ENCODE results near the gene MRPL41.
"Not testable (repeated sequence)": the region's sequence is repeated elsewhere in the genome, so short reads cannot be mapped to it uniquely, and the experiment has no call there.

MRPL41 gene

GRCh38 chr9:137521405-137521985 lies 30.2 kb upstream of the MRPL41 start:
- no peak for DNase-seq

- no peak for DNase-seq
These were observed 28.8 kb upstream of the MRPL41 start for GRCh38 chr9:137522746-137523455.

GRCh38 chr9:137524161-137524980 lies 27.3 kb upstream of the MRPL41 start:
- DNase-seq = no peak

GRCh38 chr9:137524981-137525317 lies 26.7 kb upstream of the MRPL41 start:
- no peak for DNase-seq

GRCh38 chr9:137530331-137530730 lies 21.3 kb upstream of the MRPL41 start:
- DNase-seq = no peak

- DNase-seq = peak in 8 of 58 donors; percentile 16 to 48 (median 36)
These were observed 20.4 kb upstream of the MRPL41 start for GRCh38 chr9:137531099-137531765.

- DNase-seq = not testable (repeated sequence)
These were observed 18.7 kb upstream of the MRPL41 start for GRCh38 chr9:137532891-137533468.

GRCh38 chr9:137534256-137535119 lies 17.2 kb upstream of the MRPL41 start:
- no peak for DNase-seq

- DNase-seq = peak in 1 of 58 donors; percentile 8
These were observed 16.6 kb upstream of the MRPL41 start for GRCh38 chr9:137535120-137535428.

- not testable (repeated sequence) for DNase-seq
These were observed 15.0 kb upstream of the MRPL41 start for GRCh38 chr9:137536594-137537131.

- DNase-seq = no peak
These were observed 13.6 kb upstream of the MRPL41 start for GRCh38 chr9:137538058-137538457.

GRCh38 chr9:137540536-137540935 lies 11.1 kb upstream of the MRPL41 start:
- DNase-seq = no peak

GRCh38 chr9:137542486-137542885 lies 9.2 kb upstream of the MRPL41 start:
- DNase-seq = no peak

GRCh38 chr9:137543237-137543963 lies 8.3 kb upstream of the MRPL41 start:
- no peak for DNase-seq

- no peak for DNase-seq
These were observed 7.4 kb upstream of the MRPL41 start for GRCh38 chr9:137544176-137544760.

GRCh38 chr9:137545123-137545522 lies 6.6 kb upstream of the MRPL41 start:
- no peak for DNase-seq

GRCh38 chr9:137547687-137548543 lies 3.8 kb upstream of the MRPL41 start:
- peak in 4 of 58 donors; percentile 5 to 37 (median 22) for DNase-seq

GRCh38 chr9:137550231-137550621 lies 1.5 kb upstream of the MRPL41 start, which contains the start of gene PNPLA7:
TSS of gene PNPLA7 (minus strand) at chr9:137550402. CDS start at chr9:137550197, 205 bp downstream.
- peak; percentile 27 to 92 (median 80) for DNase-seq

Measured in anterior cingulate cortex (tissue), 58 donors.